BJ (cell line): Measurements from ENCODE around the gene PLEKHA3. TPM values are rescaled to one million over a fixed set of nuclear protein-coding genes. Genes with fewer than 3 reads are reported as not detected.

ENCODE experiments used
- CTCF ChIA-PET: fragments of 350-600 bp; formaldehyde crosslinking; extraction: SDS; loops from one replicate; lab custom pipeline; 2021; ENCODE audit warnings: antibody characterized with exemption, inconsistent platforms; lab: Yijun Ruan, JAX
- POLR2A ChIA-PET: fragments of 300-600 bp; sonication (Branson Sonifier 250); formaldehyde crosslinking; extraction: SDS; loops from one replicate; lab custom pipeline; 2021; ENCODE audit warnings: antibody characterized with exemption; lab: Charles Lee
- DNase-seq: peaks from one replicate; pipeline ENCODE4 v3.0.0-alpha.2; 2011; ENCODE audit warnings: low read depth
- H3K27me3 ChIP-seq: 2 replicates; pipeline ENCODE4 v1.6.0; 2011; ENCODE audit warnings: low read length; ENCODE audit not compliant: control insufficient read depth, insufficient read depth
- H3K36me3 ChIP-seq: 2 replicates; pipeline ENCODE4 v1.5.1; 2011; ENCODE audit warnings: low read length; ENCODE audit not compliant: control insufficient read depth, insufficient read depth
- H3K4me3 ChIP-seq: 2 replicates; pipeline ENCODE4 v1.5.1; 2011; ENCODE audit warnings: low read depth, mild to moderate bottlenecking, control low read depth, low read length
- CTCF ChIP-seq: IDR thresholded peaks from 2 replicates; pipeline ENCODE4 v1.5.1; 2011; ENCODE audit warnings: low read depth, mild to moderate bottlenecking, control low read depth, inconsistent platforms, low read length, moderate library complexity; ENCODE audit not compliant: insufficient read depth
- polyA plus RNA-seq: library from polyadenylated mRNA; depleted of rRNA; stranded (reverse); fragments of >200 nt; gene quantifications from 2 replicates; pipeline ENCODE4 v1.2.3, GENCODE V29; 2011

Gene PLEKHA3
- polyA plus RNA-seq, 1 experiment = 10.0 TPM

- ChIA-PET POLR2A (no interaction called here), CTCF (no interaction called here)
- Histone ChIP-seq H3K36me3 (no peaks in the 10 kb centered on the region), H3K27me3 (no peaks in the 10 kb centered on the region), H3K4me3 (no peak overlapping the region)
- no peak for DNase-seq
- TF ChIP-seq CTCF = no peak
Observed at GRCh38 chr2:178473373-178473772, 6.9 kb upstream of the PLEKHA3 start.

- Histone ChIP-seq H3K27me3 (no peaks in the 10 kb centered on the region), H3K4me3 (no peak overlapping the region), H3K36me3 (no peaks in the 10 kb centered on the region)
- no peak for DNase-seq
- no peak for TF ChIP-seq CTCF
- CTCF ChIA-PET = no interaction called here
- POLR2A ChIA-PET = no interaction called here
Observed at GRCh38 chr2:178473931-178474330, 6.3 kb upstream of the PLEKHA3 start.

GRCh38 chr2:178474560-178474959, 5.7 kb upstream of the PLEKHA3 start:
- H3K4me3 ChIP-seq = no peak overlapping the region
- no peaks in the 10 kb centered on the region for H3K27me3 ChIP-seq
- no peak for DNase-seq
- no peaks in the 10 kb centered on the region for H3K36me3 ChIP-seq
- POLR2A ChIA-PET = no interaction called here
- CTCF ChIA-PET = no interaction called here
- TF ChIP-seq CTCF = no peak

- POLR2A ChIA-PET = no interaction called here
- no peak for DNase-seq
- H3K27me3 ChIP-seq = no peaks in the 10 kb centered on the region
- CTCF ChIA-PET = no interaction called here
- no peaks in the 10 kb centered on the region for H3K36me3 ChIP-seq
- H3K4me3 ChIP-seq = no peak overlapping the region
- TF ChIP-seq CTCF = no peak
Observed at GRCh38 chr2:178476477-178476876, 3.8 kb upstream of the PLEKHA3 start.

GRCh38 chr2:178477443-178478129, 2.7 kb upstream of the PLEKHA3 start:
- no peak for DNase-seq
- ChIA-PET CTCF (interaction anchor here (0.6 kb wide), 1 partner anchor 492 kb away, joined by 3 read pairs; no protein-coding TSS in a partner anchor), POLR2A (no interaction called here)
- no peaks in the 10 kb centered on the region for H3K36me3 ChIP-seq
- no peak for TF ChIP-seq CTCF
- no peaks in the 10 kb centered on the region for H3K27me3 ChIP-seq
- H3K4me3 ChIP-seq = peak overlapping the region; percentile 50
